ENCODE data around the gene STAT1. TPM values are rescaled to one million over a fixed set of nuclear protein-coding genes. Genes with fewer than 3 reads are reported as not detected.

The STAT1 gene
- total and polyA plus RNA-seq, 4 donors, result 21.6 to 80.1 (median 74.1) TPM

DNA sequence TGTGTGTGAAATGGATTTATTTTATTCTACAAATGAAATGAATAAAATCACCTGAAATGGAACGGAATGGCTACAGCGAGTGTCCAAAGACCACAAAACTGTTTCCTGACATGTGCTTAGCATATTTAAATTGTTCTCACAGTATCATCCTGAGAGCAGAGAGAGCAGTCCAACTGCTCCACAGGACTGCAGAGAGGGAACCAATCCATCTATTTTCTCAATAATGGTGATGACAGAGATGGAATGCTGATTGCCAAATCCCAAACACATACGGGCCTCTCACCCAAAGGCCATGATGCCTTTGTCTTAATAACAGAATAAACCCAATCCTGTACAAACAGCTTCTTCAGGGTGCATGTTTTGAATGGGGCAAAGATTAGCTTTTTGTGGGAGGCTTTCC lies 41.1 kb downstream of the STAT1 start:
- WGBS, 2 donors, result 75 to 79% methylated on average over 3 of the region's 3 CpGs

DNA sequence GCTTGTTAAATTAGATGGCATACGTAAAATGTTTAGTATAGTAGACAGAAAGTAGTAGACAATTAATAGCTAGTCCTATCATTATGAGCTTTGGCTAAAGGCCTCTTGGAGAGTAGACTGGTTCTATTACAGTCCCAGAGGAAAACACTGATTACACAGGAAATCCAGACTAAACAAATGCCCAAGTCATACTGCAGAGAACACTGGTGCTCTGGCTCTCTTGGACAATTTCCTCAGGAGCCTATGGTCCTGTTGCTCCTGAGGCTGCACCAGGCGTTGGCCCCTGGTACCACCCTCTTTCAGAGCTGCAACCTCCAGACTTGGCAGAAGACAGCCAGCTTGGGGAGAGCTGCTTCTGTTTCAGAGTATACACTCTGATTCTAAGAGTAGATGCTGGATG lies 41.8 kb downstream of the STAT1 start:
- Histone ChIP-seq H3K9ac (ENCODE audit: insufficient read depth in 1 of 2, low read length in 2 of 2) (no peak overlapping the region), H3K9me3 (ENCODE audit: control insufficient read depth in 4 of 4, insufficient read depth in 3 of 4, low read length in 3 of 4) (no peaks in the 10 kb centered on the region), H3K4me3 (no peak overlapping the region), H3K27me3 (ENCODE audit: control insufficient read depth in 3 of 3, insufficient read depth in 3 of 3, low read length in 2 of 3) (no peaks in the 10 kb centered on the region), H3K36me3 (ENCODE audit: control insufficient read depth in 4 of 4, insufficient read depth in 4 of 4, low read length in 4 of 4) (peaks cover 36 to 56% (median 48%) of the 10 kb centered on the region in 4 donors), H3K4me1 (ENCODE audit: control insufficient read depth in 5 of 5, insufficient read depth in 5 of 5, low read length in 5 of 5) (peaks cover 0 to 10% (median 8%) of the 10 kb centered on the region in 5 donors), H3K27ac (ENCODE audit: low read depth in 1 of 2, low read length in 1 of 2) (no peak overlapping the region)
- WGBS, 2 donors, result 73 to 79% methylated on average over 2 of the region's 2 CpGs
- ATAC-seq (ENCODE audit: insufficient read depth, low FRiP score) (no peak), DNase-seq (peak in 1 of 3 donors; percentile 23)
- TF ChIP-seq, protein P1, sequence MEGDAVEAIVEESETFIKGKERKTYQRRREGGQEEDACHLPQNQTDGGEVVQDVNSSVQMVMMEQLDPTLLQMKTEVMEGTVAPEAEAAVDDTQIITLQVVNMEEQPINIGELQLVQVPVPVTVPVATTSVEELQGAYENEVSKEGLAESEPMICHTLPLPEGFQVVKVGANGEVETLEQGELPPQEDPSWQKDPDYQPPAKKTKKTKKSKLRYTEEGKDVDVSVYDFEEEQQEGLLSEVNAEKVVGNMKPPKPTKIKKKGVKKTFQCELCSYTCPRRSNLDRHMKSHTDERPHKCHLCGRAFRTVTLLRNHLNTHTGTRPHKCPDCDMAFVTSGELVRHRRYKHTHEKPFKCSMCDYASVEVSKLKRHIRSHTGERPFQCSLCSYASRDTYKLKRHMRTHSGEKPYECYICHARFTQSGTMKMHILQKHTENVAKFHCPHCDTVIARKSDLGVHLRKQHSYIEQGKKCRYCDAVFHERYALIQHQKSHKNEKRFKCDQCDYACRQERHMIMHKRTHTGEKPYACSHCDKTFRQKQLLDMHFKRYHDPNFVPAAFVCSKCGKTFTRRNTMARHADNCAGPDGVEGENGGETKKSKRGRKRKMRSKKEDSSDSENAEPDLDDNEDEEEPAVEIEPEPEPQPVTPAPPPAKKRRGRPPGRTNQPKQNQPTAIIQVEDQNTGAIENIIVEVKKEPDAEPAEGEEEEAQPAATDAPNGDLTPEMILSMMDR (IDR thresholded peaks at IDR 0.05; ENCODE audit: control extremely low read depth, extremely low read depth), result no peak

More for the DNA sequence above, 41.1 kb downstream of the STAT1 start:
- DNase-seq, result no peak
- peaks cover 39 to 60% (median 50%) of the 10 kb centered on the region in 4 donors for H3K36me3 ChIP-seq (ENCODE audit: control insufficient read depth in 4 of 4, insufficient read depth in 4 of 4, low read length in 4 of 4)
- H3K4me1 ChIP-seq (ENCODE audit: control insufficient read depth in 5 of 5, insufficient read depth in 5 of 5, low read length in 5 of 5), result peaks cover 0 to 10% (median 8%) of the 10 kb centered on the region in 5 donors
- TF ChIP-seq, protein P1 (IDR thresholded peaks at IDR 0.05; ENCODE audit: control extremely low read depth, extremely low read depth), result no peak
- H3K9ac ChIP-seq (ENCODE audit: insufficient read depth in 1 of 2, low read length in 2 of 2), result no peak overlapping the region
- no peak overlapping the region for H3K27ac ChIP-seq (ENCODE audit: low read depth in 1 of 2, low read length in 1 of 2)
- ATAC-seq (ENCODE audit: insufficient read depth, low FRiP score), result no peak
- no peaks in the 10 kb centered on the region for H3K9me3 ChIP-seq (ENCODE audit: control insufficient read depth in 4 of 4, insufficient read depth in 3 of 4, low read length in 3 of 4)
- H3K27me3 ChIP-seq (ENCODE audit: control insufficient read depth in 3 of 3, insufficient read depth in 3 of 3, low read length in 2 of 3), result no peaks in the 10 kb centered on the region
- no peak overlapping the region for H3K4me3 ChIP-seq

DNA sequence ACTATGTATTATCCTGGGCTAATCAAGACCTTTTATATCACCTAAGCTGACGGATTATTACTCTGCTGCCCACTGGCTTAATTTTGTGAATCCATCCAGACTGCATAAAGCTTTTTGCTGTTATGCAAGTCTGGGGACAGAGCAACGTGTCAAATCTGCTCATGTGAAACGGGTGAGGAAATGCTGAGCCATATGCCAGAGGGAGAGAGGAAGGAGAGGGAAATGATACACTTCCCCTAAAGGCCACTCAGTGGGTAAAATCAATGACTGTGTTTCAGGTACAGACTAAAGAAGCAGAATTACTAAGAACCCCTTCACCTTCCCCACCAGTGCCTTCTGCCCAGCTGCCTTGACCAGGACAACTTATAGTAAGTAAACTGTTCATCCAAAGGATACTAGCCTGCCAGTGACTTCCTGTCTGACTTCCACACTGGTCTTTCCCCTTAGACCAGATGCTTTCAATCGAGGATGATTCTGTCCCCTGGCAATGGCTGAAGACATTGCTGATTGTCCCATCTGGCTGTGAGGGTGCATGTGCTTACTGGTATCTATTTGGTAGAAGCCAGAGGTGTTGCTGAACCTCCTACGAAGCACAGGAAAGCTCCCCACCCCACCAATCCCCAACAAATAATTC lies 43.0 kb downstream of the STAT1 start:
- Histone ChIP-seq H3K9ac (ENCODE audit: insufficient read depth in 1 of 2, low read length in 2 of 2) (no peak overlapping the region), H3K4me3 (no peak overlapping the region), H3K27me3 (ENCODE audit: control insufficient read depth in 3 of 3, insufficient read depth in 3 of 3, low read length in 2 of 3) (no peaks in the 10 kb centered on the region), H3K9me3 (ENCODE audit: control insufficient read depth in 4 of 4, insufficient read depth in 3 of 4, low read length in 3 of 4) (no peaks in the 10 kb centered on the region), H3K4me1 (ENCODE audit: control insufficient read depth in 5 of 5, insufficient read depth in 5 of 5, low read length in 5 of 5) (peaks cover 0 to 10% (median 8%) of the 10 kb centered on the region in 5 donors), H3K36me3 (ENCODE audit: control insufficient read depth in 4 of 4, insufficient read depth in 4 of 4, low read length in 4 of 4) (peaks cover 32 to 49% (median 43%) of the 10 kb centered on the region in 4 donors), H3K27ac (ENCODE audit: low read depth in 1 of 2, low read length in 1 of 2) (peak overlapping the region in 1 of 2 donors; percentile 15)
- peak in 1 of 3 donors; percentile 19 for DNase-seq
- 40 to 61% methylated on average over 5 of the region's 5 CpGs for WGBS, 2 donors
- TF ChIP-seq, protein P1 (IDR thresholded peaks at IDR 0.05; ENCODE audit: control extremely low read depth, extremely low read depth), result no peak
- ATAC-seq (ENCODE audit: insufficient read depth, low FRiP score), result peak; percentile 55

All from lung (tissue), 12 donors.